HG02642 (cell line): Measurements from ENCODE around the gene NSD2.

Experiments used
- ATAC-seq: cut with Tn5 transposase; IDR thresholded peaks from one replicate; pipeline ENCODE4 v1.9.1; 2021; ENCODE audit warnings: mild to moderate bottlenecking; ENCODE audit not compliant: unreplicated experiment, poor library complexity

The NSD2 gene

GRCh38 chr4:1862961-1863296 lies 8.3 kb upstream of the NSD2 start:
- ATAC-seq = no peak

GRCh38 chr4:1863297-1864033 lies 7.7 kb upstream of the NSD2 start:
- ATAC-seq = no peak

DNA sequence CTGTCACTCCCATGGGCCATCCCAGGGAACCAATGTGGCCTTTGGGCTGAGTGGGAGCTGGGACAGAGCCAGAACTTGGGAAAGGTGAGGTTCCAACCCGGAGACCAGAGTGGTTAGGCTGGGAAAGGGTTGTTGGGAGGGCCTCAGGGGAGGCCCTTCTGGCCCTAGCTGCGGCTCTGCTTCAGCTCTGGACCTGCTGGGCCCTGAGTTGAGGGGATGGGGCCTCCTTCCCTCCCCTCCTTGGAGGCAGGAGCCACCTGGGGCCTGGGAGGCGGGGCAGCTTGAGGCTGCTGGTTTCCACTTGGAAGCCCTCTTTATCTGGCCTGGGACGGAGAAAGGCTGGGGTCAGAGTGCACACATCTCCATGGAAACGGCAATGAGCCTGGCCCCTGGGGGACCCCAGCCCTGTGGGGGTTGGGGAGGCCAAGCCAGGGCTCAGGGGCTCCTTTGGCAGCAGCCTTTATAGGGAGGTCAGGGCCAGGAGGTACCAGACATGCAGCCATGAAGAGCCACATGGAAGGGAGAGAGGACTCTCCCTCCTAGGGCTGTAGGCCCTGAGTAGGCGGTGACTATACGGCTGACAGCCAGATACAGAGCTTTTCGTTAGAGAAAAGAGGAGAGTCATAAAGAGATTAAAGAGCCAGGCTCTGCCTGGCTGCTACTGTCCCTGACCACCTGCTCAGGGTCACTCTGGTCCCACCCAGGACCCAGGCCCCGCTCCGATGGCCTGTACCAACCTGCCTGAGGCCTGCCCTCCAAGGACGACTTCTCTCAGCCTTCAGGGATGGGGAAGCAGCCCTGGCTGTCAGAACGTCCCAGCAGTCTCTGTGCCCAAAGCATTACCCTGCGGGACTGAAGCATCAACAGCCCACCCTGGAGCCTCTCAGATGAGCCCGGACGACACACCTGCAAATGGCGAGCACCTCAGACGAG lies 6.9 kb upstream of the NSD2 start:
- ATAC-seq = no peak

DNA sequence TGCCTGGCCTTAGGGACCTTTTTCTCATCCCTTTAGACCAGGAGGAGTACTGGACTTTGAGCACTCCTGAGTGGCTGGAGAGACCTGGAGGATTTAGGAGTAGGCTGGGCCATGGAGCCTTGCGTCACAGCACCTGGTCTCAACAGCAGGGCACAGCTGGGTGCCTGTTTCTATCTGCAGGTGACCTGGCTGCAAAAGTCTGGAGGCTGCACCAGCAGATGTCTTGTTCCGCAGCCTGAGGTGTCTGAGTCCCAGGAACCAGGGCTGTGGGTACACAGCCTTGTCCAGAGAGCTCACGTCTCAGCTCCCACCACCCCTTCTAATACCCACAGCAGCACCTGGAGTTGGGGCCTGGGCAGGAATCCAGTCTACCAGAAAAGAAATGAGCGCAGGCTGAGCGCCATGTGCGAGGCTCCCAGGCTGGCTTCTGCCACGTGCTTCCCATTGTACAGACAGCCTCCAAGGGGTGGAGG lies 5.0 kb upstream of the NSD2 start:
- ATAC-seq = no peak

GRCh38 chr4:1868293-1868692 lies 2.9 kb upstream of the NSD2 start:
- no peak for ATAC-seq

DNA sequence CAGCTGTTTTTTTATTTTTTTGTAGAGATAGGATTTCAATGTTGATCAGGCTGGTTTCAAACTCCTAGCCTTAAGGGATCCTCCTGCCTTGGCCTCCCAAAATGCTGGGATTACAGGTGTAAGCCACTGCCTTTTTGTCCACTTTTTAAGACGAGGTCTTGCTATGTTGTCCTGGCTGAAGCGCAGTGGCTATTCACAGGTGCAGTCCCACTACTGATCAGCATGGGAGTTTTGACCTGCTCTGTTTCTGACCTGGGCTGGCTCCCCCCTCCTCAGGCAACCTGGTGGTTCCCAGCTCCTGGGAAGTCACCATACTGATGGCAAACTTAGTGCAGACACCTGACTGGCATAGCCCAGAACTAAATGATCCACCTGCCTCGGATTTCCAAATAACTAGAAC lies 2.3 kb upstream of the NSD2 start:
- no peak for ATAC-seq

DNA sequence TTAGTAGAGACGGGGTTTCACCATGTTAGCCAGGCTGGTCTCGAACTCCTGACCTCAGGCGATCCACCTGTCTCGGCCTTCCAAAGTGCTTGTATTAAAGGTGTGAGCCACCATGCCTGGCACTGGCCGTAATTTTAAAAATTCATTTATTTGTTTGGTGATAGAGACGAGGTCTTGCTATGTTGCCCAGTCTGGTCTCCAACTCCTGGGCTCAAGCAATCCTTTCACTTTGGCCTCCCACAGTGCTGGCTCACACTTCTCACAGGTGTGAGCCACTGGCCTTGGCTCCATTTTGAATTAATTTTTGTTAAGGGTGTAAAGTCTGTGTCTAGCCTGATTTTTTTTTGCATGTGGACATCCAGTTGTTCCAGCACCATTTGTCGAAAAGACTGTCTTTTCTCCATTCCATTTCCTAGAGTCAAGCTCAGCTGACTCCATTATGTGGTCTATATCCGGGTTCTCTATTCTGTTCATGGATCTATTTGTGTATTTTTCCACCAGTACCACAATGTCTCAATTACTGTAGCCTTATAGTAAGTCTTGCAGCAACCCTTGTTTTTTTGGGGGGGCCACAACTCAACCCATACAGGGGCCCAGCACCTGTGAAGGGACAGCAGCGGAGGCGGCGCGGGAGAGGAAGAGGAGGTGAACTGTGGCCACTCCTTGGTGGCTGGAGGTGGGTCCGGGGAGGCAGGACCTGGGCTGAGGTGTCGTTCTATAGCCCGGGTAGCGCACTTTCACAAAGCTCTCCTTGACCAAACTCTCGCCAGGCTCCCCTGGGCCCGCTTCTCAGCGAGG lies 1.5 kb upstream of the NSD2 start:
- ATAC-seq = peak; percentile 1

DNA sequence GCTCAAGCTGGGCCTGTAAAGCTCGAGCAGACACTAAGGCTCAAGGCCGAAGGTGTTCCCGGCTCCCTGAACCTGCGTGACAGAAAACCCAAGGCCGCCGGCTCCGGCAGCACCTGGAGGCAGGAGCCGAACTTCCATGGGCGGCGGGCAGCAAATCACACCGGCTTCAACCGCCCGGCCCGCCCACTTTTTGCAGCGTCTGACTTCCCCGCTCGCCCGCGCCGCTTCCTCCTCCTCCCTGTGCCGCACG lies 940 bp upstream of the NSD2 start:
- ATAC-seq = peak; percentile 49

DNA sequence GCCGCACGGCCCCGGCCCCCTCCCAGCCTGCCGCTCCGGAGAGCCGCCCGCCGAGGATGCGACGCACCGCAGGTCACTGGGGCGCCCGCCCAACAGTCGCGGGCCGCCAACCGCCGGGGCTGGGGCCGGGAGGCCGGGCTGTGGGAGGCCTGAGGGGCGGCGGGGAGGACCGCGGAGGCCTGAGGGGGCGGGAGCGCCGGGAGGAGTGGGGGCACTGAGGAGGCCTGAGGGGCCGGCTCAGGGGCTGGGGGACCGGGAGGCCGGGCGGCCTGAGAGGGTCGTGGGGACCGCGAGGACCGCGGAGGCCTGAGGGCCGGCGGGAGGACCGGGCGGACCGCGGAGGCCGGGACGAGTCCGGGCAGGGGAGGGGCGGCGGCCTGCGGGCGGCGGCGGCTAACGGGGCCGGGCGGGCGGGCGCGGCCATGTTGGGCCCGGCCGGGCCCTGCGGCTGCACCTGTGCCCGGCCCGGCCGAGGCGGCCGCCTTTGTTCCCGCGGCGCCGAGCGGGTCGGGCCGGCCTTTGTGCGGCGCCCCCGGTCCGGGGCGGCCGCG lies 353 bp downstream of the NSD2 start:
- ATAC-seq = peak; percentile 22

GRCh38 chr4:1872870-1873269 lies 1.7 kb downstream of the NSD2 start:
- no peak for ATAC-seq

GRCh38 chr4:1873291-1873690 lies 2.1 kb downstream of the NSD2 start:
- no peak for ATAC-seq

DNA sequence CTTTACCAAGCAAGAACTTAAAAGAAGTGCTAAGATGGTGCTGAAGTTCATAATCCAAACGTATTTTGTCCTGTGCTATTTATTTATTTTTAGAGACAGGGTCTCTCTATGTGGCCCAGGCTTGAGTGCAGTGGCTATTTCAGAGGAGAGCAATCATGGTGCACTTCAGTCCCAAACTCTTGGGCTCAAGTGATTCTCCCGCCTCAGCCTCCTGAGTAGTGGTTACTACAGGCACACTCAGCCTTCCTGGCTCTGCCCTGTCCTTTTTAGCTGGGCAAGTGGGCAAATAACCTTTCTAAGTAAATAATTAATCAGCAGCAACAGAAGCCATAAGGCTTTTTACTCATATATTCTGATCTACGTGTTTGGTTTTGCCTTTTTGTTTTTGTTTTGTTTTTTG lies 2.6 kb downstream of the NSD2 start:
- ATAC-seq = no peak

DNA sequence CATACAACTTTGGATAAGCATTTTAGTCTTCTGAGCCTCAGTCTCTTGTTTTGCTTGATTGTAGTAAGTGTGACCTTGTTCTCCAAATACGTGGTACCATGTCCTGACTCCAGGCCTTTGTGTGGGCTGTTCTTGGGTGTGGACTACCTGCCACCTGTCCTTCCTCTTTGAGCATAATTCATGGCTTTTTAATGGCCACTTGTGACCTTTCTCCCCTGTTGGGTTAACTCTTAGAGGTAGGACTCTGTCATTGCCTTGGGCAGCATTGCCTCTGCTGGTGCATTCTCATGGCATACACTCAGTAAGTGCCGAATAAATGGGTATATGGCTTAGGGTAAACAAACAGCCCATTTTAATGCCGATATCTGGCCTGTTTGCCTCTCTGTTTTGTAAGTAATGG lies 3.0 kb downstream of the NSD2 start:
- no peak for ATAC-seq

DNA sequence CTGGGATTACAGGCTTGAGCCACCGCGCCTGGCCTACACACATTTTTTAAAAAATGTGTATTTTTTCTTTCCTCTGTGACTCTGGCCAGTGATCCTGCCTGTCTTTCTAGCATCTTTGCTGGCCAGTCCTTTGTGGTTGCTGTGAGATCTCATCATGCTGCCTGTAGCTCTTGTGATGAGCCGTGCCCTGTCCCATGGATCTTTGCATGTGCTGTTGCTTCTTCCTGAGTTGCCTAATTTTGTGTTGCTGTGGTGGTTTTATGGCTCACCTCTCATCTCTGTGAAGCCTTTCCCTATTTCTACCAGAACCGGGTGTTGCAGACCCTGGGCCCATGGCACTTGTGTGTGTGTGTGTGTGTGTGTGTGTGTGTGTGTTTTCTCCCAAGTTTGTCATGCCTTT lies 8.3 kb downstream of the NSD2 start:
- ATAC-seq = no peak

- no peak for ATAC-seq
These were observed 9.1 kb downstream of the NSD2 start for GRCh38 chr4:1880332-1880731.

GRCh38 chr4:1882850-1883271 lies 11.7 kb downstream of the NSD2 start:
- ATAC-seq = no peak

GRCh38 chr4:1883583-1883982 lies 12.4 kb downstream of the NSD2 start:
- no peak for ATAC-seq

GRCh38 chr4:1885414-1885813 lies 14.2 kb downstream of the NSD2 start:
- ATAC-seq = no peak

GRCh38 chr4:1887052-1887451 lies 15.9 kb downstream of the NSD2 start:
- ATAC-seq = no peak

DNA sequence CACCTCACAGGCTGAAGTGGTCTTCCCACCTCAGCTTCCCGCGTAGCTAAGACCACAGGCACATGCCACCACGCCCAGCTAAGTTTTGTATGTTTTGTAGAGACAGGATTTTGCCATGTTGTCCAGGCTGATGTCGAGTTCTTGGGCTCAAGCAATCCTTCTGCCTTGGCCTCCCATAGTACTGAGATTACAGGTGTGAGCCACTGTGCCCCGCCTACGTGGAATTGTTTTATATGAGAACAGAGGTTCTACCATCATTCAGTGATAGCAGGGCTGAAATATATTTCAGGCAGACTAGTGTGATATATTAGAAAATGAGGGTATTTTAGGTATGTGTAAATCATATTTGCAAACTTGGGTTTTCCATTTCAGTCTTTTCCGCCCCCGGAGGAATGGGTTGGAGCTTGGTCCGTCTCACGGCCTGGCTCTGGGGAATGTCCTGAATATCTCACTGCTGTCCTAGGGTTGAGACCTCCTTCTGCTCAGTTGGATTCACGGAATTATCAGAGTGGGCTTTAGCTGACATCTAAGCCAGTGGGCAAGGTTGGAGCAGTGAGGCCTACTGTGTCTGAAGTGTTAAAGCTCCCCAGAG lies 19.9 kb downstream of the NSD2 start:
- ATAC-seq = no peak
